Gastroesophageal sphincter (tissue), 4 donors: ENCODE measurements around the gene SLC37A1. TPM values are rescaled to one million over a fixed set of nuclear protein-coding genes. Genes with fewer than 3 reads are reported as not detected.

Source experiments
- ATAC-seq: fragments of 150-250 bp; one replicate; pipeline ENCODE4 v1.9.1; 2016; ENCODE audit warnings: mild to moderate bottlenecking, moderate library complexity
- H3K27ac ChIP-seq, 4 donors: fragments of 200-600 bp; sonication (generic) in 3 of 4; 1 replicate in 3 of 4; 2 replicates in 1 of 4; pipeline ENCODE4 v1.5.1; 2016 to 2019
- H3K27me3 ChIP-seq: fragments of 200-600 bp; sonication (generic); one replicate; pipeline ENCODE4 v1.5.1; 2019
- H3K36me3 ChIP-seq, 2 donors: fragments of 200-600 bp; sonication (generic); one replicate each; pipeline ENCODE4 v1.5.1; 2019; ENCODE audit warnings: control low read depth in 1 of 2
- H3K4me1 ChIP-seq, 3 donors: fragments of 200-600 bp; sonication (generic); 1 replicate in 2 of 3; 2 replicates in 1 of 3; pipeline ENCODE4 v1.5.1; 2016 to 2019; ENCODE audit warnings: control low read depth in 2 of 3
- H3K4me3 ChIP-seq, 2 donors: fragments of 200-600 bp; sonication (generic); one replicate each; pipeline ENCODE4 v1.5.1; 2019; ENCODE audit warnings: mild to moderate bottlenecking in 1 of 2, moderate library complexity in 1 of 2
- H3K9me3 ChIP-seq, 3 donors: fragments of 200-600 bp; sonication (generic); one replicate each; pipeline ENCODE4 v1.5.1; 2017 to 2019; ENCODE audit warnings: control low read depth in 2 of 3
- EP300 ChIP-seq: sonication (generic); formaldehyde crosslinking; IDR thresholded peaks from one replicate; pipeline ENCODE4 v1.6.1; 2017; ENCODE audit warnings: antibody characterized with exemption, mild to moderate bottlenecking
- POLR2A ChIP-seq, 2 donors: fragments of 450-650 bp; IDR thresholded peaks; one replicate each; pipeline ENCODE4 v1.6.1; 2017; ENCODE audit warnings: antibody characterized with exemption in 2 of 2, mild to moderate bottlenecking in 2 of 2, moderate library complexity in 1 of 2
- POLR2AphosphoS5 ChIP-seq: sonication (generic); formaldehyde crosslinking; IDR thresholded peaks from one replicate; pipeline ENCODE4 v1.6.1; 2017; ENCODE audit warnings: antibody characterized with exemption
- WGBS, 2 donors: methylation state at CpG; one replicate each; pipeline ENCODE4 v1.1.5; 2018; ENCODE audit warnings: low coverage in 1 of 2; 5-methylcytosine and 5-hydroxymethylcytosine counted together
- total RNA-seq, 4 donors: library from RNA; depleted of rRNA; stranded (reverse); fragments of >200 nt; gene quantifications; one replicate each; pipeline ENCODE4 v1.1.0, GENCODE V29; 2016
- TF ChIP-seq, protein P1 (sequence below), 4 experiments: fragments of 200-600 bp in 2 of 4; fragments of 450-650 bp in 2 of 4; sonication (generic) in 1 of 4; IDR thresholded peaks; one replicate each; pipeline ENCODE4 v1.5.1; 2017 to 2019; ENCODE audit warnings: antibody characterized with exemption in 4 of 4, mild to moderate bottlenecking in 2 of 4, moderate library complexity in 2 of 4

SLC37A1 gene
- total RNA-seq, 4 donors from 2014 or later: 3.7 to 7.8 (median 4.3) TPM

DNA sequence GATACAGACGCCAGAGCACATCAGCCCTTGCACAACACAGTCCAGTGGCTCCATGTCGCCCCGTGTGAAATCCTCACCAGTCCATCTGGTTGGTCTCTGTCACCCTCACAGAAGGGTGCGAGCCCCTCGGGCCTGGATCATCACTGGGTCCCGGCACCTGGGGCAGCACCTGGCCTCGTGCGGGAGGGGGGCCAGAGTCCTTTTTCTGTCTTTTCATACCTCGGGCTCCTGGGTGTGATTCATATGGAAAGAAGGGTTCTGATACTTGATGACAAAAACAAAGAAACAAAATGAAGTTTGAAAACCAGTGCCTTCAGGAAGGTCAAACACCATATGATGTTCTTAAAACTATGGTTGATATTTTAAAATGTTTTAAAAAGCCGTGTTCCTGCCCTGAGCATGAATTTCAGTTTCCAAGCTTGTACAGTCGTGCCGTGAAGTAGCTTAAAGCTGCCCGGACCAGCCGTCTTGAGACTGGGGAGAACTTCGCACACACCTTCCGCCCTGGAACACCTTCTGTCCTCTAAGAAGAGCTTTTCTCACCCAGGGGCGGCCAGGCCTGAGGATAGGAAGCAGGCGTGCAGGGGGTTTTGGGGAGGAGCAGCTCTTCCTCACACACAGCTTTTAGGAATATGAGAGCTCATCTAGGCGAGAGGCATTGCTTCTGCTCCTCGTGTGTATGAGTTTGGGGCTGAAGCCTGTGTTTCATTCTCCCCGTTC is 35.2 kb downstream of the SLC37A1 start:
- ATAC-seq: no peak
- Histone ChIP-seq H3K27me3 (no peaks in the 10 kb centered on the region), H3K9me3 (no peaks in the 10 kb centered on the region), H3K4me3 (no peak overlapping the region), H3K36me3 (peaks cover 0 to 65% of the 10 kb centered on the region in 2 donors), H3K4me1 (no peaks in the 10 kb centered on the region), H3K27ac (no peak overlapping the region)
- TF ChIP-seq POLR2AphosphoS5: no peak
- TF ChIP-seq POLR2A (IDR thresholded peaks at IDR 0.05): no peak
- 83 to 87% methylated on average over 3 to 18 of the region's 21 CpGs for WGBS, 2 donors

GRCh38 chr21:42550817-42551216 is 37.2 kb downstream of the SLC37A1 start:
- Histone ChIP-seq H3K4me3 (no peak overlapping the region), H3K27me3 (no peaks in the 10 kb centered on the region), H3K27ac (no peak overlapping the region), H3K9me3 (no peaks in the 10 kb centered on the region), H3K36me3 (peaks cover 0 to 64% of the 10 kb centered on the region in 2 donors), H3K4me1 (no peaks in the 10 kb centered on the region)
- TF ChIP-seq POLR2AphosphoS5 (no peak), POLR2A (IDR thresholded peaks at IDR 0.05) (no peak), EP300 (no peak)
- TF ChIP-seq, protein P1, sequence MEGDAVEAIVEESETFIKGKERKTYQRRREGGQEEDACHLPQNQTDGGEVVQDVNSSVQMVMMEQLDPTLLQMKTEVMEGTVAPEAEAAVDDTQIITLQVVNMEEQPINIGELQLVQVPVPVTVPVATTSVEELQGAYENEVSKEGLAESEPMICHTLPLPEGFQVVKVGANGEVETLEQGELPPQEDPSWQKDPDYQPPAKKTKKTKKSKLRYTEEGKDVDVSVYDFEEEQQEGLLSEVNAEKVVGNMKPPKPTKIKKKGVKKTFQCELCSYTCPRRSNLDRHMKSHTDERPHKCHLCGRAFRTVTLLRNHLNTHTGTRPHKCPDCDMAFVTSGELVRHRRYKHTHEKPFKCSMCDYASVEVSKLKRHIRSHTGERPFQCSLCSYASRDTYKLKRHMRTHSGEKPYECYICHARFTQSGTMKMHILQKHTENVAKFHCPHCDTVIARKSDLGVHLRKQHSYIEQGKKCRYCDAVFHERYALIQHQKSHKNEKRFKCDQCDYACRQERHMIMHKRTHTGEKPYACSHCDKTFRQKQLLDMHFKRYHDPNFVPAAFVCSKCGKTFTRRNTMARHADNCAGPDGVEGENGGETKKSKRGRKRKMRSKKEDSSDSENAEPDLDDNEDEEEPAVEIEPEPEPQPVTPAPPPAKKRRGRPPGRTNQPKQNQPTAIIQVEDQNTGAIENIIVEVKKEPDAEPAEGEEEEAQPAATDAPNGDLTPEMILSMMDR (IDR thresholded peaks at IDR 0.05): no peak
- no peak for ATAC-seq
- WGBS, 2 donors: 73 to 100% methylated on average over 1 to 3 of the region's 3 CpGs

DNA sequence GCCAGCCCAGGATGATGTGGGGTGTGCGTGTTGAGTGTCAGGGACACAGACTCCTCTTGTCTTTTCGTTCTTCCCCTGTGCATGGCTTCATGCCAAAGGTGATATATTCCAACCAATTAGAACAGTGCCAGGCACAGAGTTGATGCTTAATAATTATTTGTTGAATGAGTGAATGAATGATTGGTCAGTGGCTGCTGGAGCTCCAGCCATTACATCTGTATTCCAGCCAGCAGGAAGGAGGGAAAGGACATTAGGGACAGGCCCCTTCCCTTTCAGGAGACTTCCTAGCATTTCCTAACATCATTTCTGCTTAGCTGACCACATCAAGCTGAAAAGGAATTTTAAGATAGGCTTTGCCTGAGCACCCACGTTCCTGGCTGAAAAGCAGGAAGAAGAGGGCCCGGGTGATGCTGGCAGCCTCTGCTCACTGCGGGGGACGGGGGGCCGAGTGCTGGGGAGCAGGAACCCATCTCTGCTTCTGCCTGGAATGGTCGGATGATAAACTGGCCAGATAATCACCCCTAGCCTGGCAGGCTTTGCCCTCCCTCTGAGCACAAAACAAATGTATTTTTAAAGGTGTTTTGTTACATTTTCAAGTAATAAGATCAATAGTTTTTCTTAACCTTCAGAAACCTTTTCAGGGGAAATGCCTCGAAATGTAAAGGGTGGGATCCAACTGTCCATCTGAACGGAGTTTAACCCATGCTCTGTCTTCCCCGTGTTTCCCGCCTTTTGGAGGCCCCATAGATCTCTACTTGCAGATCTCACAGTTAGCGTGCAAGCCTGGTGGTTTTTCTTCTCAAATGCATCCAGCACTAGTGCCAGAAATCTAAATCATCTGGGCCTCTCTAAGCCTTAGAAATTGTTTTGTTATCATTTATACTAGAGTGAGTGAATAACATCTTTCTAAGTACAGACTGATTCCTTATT is 39.0 kb downstream of the SLC37A1 start:
- no peaks in the 10 kb centered on the region for H3K4me1 ChIP-seq
- no peak overlapping the region for H3K4me3 ChIP-seq
- ATAC-seq: no peak
- no peaks in the 10 kb centered on the region for H3K27me3 ChIP-seq
- H3K36me3 ChIP-seq: peaks cover 0 to 64% of the 10 kb centered on the region in 2 donors
- TF ChIP-seq EP300 (no peak), POLR2A (IDR thresholded peaks at IDR 0.05) (no peak), POLR2AphosphoS5 (no peak)
- TF ChIP-seq, protein P1 (IDR thresholded peaks at IDR 0.05): no peak
- H3K27ac ChIP-seq: no peak overlapping the region
- 78 to 87% methylated on average over 8 to 12 of the region's 13 CpGs for WGBS, 2 donors
- H3K9me3 ChIP-seq: no peaks in the 10 kb centered on the region

DNA sequence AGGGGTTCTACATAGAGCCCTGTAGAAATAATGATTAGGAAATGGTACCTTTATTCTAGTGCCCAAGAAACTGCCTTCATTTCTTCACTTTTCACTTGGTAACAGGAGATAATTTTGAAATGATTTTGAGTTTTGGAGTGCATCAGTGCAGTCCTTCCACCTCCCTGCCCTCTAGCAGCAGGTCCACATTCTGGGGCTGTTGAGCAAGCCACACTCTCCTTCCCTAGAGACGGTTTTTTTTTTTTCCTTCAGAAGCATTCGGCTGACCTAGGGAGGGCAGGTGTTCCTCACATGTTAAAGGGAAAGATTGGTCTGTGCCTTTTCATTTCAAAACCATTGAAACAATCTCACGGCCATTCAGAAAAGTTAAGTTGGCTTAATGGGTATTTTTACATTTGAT is 39.8 kb downstream of the SLC37A1 start:
- ATAC-seq: no peak
- H3K9me3 ChIP-seq: no peaks in the 10 kb centered on the region
- WGBS, 2 donors: 84 to 86% methylated on average over 2 to 3 of the region's 3 CpGs
- H3K27ac ChIP-seq: no peak overlapping the region
- H3K4me1 ChIP-seq: no peaks in the 10 kb centered on the region
- TF ChIP-seq POLR2A (IDR thresholded peaks at IDR 0.05): no peak
- no peak for TF ChIP-seq POLR2AphosphoS5
- TF ChIP-seq EP300: no peak
- TF ChIP-seq, protein P1 (IDR thresholded peaks at IDR 0.05): no peak
- no peaks in the 10 kb centered on the region for H3K27me3 ChIP-seq
- H3K4me3 ChIP-seq: no peak overlapping the region
- H3K36me3 ChIP-seq: peaks cover 0 to 64% of the 10 kb centered on the region in 2 donors

DNA sequence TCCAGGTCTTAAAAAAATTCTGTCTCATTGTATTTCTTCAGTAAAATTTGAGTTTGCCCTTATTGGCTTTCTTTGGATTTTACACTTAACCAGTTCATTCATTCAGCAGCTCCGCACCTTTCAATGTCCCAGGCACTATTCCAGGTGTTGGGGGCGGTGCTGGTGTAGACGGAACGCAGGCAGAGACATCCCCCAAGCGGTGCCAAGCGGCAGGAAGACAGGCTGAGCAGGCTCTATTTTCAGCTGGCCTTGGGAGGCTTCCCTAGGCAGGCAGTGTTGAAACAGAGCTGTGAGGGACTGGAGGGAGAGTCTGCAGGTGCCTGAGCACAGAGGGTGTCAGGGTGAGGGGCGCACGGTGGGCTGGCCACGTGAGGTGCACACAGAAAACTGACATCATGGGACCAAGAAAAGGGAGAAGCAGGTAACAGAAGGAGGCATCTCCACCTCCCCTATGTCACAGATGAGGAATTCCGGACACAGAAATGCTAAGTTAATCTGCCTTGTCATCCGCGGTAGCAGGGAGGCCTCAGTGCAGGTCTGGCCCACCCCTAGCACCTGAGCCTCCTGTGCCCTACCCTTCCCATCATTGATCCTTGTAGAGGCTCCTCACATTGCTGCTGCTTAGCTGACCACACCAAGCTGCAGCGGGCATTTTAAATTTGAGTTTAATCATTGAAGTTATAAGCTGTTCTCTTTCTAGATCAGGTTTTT is 40.8 kb downstream of the SLC37A1 start:
- ATAC-seq: no peak
- H3K27ac ChIP-seq: no peak overlapping the region
- no peaks in the 10 kb centered on the region for H3K27me3 ChIP-seq
- TF ChIP-seq EP300 (no peak), POLR2AphosphoS5 (no peak), POLR2A (IDR thresholded peaks at IDR 0.05) (no peak)
- TF ChIP-seq, protein P1 (IDR thresholded peaks at IDR 0.05): no peak
- no peak overlapping the region for H3K4me3 ChIP-seq
- no peaks in the 10 kb centered on the region for H3K9me3 ChIP-seq
- no peaks in the 10 kb centered on the region for H3K4me1 ChIP-seq
- H3K36me3 ChIP-seq: peaks cover 0 to 64% of the 10 kb centered on the region in 2 donors
- 93 to 95% methylated on average over 4 to 10 of the region's 13 CpGs for WGBS, 2 donors
